ENCODE results near the gene BCKDHA.
A peak's percentile ranks its signal among the peaks of the same experiment; 100 is the strongest.

Gene BCKDHA

GRCh38 chr19:41445575-41445974 is 48.0 kb downstream of the BCKDHA start:
- H3K4me3 ChIP-seq (replicated peaks; ENCODE audit: low read depth, low read length), result no peak overlapping the region
- TF ChIP-seq, protein P1, sequence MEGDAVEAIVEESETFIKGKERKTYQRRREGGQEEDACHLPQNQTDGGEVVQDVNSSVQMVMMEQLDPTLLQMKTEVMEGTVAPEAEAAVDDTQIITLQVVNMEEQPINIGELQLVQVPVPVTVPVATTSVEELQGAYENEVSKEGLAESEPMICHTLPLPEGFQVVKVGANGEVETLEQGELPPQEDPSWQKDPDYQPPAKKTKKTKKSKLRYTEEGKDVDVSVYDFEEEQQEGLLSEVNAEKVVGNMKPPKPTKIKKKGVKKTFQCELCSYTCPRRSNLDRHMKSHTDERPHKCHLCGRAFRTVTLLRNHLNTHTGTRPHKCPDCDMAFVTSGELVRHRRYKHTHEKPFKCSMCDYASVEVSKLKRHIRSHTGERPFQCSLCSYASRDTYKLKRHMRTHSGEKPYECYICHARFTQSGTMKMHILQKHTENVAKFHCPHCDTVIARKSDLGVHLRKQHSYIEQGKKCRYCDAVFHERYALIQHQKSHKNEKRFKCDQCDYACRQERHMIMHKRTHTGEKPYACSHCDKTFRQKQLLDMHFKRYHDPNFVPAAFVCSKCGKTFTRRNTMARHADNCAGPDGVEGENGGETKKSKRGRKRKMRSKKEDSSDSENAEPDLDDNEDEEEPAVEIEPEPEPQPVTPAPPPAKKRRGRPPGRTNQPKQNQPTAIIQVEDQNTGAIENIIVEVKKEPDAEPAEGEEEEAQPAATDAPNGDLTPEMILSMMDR (IDR thresholded peaks at IDR 0.05; ENCODE audit: low read depth, low read length, missing control alignments), result no peak
- DNase-seq (ENCODE audit: extremely low read depth, low read depth), result no peak

DNA sequence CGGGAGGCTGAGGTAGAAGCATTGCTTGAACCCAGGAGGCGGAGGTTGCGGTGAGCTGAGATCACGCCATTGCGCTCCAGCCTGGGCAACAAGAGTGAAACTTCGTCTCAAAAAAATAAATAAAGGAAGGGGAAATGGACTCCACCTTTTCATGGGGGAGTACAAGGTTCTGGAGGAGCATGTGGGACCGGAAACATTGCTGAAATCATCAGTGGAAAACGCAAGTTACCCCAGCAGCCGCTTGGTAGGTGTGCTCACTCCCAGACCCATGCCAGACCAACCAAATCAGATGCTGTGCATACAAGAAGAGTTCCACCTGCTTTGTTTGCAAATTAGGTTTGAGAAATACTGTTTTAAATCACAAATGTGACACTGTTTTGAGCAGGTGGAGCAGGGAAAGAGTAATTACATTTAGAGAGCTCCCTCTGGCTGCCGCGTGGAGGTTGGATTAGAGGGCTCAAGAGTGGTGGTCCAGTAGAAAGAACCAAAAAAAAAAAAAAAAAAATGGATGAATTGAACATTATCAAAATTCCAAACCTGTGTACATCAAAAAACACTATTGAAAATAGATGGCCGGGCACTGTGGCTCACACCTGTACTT is 50.2 kb downstream of the BCKDHA start:
- no peak for DNase-seq (ENCODE audit: extremely low read depth, low read depth)
- no peak overlapping the region for H3K4me3 ChIP-seq (replicated peaks; ENCODE audit: low read depth, low read length)
- TF ChIP-seq, protein P1 (IDR thresholded peaks at IDR 0.05; ENCODE audit: low read depth, low read length, missing control alignments), result no peak

DNA sequence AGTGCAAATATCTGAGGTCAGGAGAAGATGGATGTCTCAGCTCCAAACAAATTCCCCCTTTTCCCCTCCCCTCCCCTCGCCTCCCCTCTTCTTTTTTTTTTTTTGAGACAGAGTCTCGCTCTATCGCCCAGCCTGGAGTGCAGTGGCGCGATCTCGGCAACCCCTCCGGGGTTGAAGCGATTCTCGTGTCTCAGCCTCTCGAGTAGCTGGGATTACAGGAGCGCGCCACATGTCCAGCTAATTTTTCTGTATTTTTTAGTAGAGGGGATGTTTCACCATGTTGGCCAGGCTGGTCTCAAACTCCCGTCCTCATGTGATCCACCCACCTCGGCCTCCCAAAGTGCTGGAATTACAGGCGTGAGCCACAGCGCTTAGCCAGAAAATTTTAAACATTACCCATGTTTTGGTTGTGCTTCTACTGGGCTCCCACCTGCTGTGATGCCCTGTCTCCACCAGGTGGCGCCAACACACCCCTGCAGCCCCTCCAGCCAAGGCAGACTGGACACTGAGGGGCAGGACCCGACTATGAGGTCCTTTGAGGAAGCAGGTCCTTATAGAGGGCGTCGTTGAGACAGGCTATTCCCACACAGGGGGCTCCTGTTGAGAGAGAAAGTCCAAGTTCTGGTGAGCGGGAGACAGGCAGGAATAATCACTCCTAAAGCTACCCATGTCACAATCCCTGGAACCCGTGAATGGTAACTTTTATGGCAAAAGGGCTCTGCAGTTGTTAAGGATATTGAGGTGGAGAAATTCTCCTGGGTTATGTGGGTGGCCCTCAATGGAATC is 51.7 kb downstream of the BCKDHA start:
- TF ChIP-seq, protein P1 (IDR thresholded peaks at IDR 0.05; ENCODE audit: low read depth, low read length, missing control alignments), result peak; percentile 99
- no peak for DNase-seq (ENCODE audit: extremely low read depth, low read depth)
- peak overlapping the region; percentile 21 for H3K4me3 ChIP-seq (replicated peaks; ENCODE audit: low read depth, low read length)

- TF ChIP-seq, protein P1 (IDR thresholded peaks at IDR 0.05; ENCODE audit: low read depth, low read length, missing control alignments), result no peak
- no peak overlapping the region for H3K4me3 ChIP-seq (replicated peaks; ENCODE audit: low read depth, low read length)
- DNase-seq (ENCODE audit: extremely low read depth, low read depth), result no peak
Measured at GRCh38 chr19:41449865-41450178, 52.2 kb downstream of the BCKDHA start.

DNA sequence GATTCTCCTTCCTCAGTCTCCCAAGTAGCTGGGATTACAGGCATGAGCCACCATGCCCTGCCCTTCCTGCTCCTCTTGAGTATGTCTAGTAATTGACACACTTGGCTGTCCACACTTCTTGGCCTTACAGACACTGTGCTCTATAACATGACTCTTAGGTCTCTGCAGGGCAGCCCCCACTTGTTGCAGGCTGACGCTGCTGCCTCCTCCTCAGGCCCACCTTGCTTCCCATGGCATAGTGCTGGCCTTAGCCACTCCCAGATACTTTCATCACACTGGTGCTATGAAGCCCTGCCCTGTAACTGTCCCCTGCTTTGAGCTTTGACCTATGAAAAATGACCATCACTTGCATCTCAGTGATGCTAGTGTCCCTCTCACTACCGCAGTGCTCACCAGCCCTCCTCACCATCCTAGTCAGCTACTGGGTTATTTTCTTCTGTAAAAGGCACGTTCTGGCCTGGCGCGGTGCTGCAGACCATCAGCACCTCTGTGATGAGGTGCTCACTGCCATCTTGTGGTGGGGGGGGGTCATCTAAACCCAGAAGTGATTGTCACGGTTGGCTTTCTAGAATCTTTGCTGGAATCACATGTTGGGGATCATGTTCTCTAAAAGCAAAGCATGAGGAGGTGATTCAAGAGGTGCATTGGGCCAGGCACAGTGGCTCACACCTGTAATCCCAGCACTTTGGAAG is 55.1 kb downstream of the BCKDHA start:
- DNase-seq (ENCODE audit: extremely low read depth, low read depth), result no peak
- TF ChIP-seq, protein P1 (IDR thresholded peaks at IDR 0.05; ENCODE audit: low read depth, low read length, missing control alignments), result peak; percentile 5
- H3K4me3 ChIP-seq (replicated peaks; ENCODE audit: low read depth, low read length), result no peak overlapping the region

GRCh38 chr19:41455936-41456335 is 58.3 kb downstream of the BCKDHA start:
- no peak for DNase-seq (ENCODE audit: extremely low read depth, low read depth)
- TF ChIP-seq, protein P1 (IDR thresholded peaks at IDR 0.05; ENCODE audit: low read depth, low read length, missing control alignments), result no peak
- no peak overlapping the region for H3K4me3 ChIP-seq (replicated peaks; ENCODE audit: low read depth, low read length)
